ENCODE data around the gene RALY.

RALY gene

DNA sequence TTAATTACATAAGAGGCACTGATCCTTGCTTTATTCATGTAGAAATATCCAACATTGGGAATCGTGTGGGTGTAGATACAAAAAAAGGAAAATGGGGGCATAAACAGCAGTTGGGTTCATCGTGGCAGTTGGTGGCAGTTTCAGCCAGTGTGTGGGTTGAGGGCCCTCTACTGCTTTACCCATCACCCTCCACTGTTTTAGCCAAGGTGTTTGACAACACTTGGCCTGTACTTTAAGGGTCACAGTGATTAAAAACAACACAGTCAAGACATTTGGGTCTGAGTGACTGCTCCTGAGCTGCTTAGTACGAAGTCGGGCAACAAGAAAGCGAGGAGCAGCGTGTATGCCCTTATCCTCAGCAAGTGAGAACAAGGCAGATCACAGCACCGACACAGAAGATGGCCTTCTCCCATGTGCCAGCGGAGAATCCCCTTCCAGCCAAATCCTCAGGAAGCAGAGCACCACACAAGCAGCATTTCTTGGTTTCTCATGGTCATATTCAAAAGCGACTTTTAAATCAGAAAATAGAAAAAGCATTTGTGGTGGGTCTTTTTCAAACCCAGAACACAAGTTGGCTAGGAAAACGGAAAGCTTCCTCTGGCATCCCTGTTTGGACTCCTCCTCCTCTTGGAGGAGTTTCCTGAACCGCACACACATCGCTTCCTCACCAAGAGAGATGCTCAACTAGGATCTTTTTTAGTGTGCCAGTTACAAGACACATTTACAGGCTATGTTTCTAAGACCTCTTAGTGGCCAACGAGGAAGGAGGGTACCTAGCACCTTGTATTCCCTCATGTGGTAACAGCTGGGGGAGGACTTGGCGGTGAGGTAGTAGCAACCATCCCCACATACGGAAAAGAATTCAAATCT lies 94.8 kb downstream of the RALY start:
- H3K9me3 Mint-ChIP-seq: no peaks in the 10 kb centered on the region
- peaks cover 26% of the 10 kb centered on the region for H3K4me1 Mint-ChIP-seq
- H3K27me3 Mint-ChIP-seq: no peaks in the 10 kb centered on the region
- peaks cover 16% of the 10 kb centered on the region for H3K36me3 Mint-ChIP-seq
- no peak overlapping the region for H3K4me3 Mint-ChIP-seq
- H3K27ac Mint-ChIP-seq: peak overlapping the region; percentile 35

DNA sequence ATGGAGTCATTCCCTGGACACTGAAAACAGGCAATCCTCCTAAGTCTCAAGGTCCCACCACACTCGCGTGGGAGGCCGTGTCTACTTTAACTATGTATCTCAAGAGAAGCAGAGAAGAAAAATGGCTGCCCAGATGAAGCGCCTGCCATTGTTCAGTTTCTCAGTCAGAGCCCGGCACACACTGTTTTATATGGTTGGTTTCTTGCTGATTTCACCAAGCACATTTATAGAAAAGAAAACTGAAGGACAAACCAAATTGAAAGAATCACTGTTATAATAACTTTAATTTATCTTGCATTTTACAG lies 95.4 kb downstream of the RALY start:
- Mint-ChIP-seq H3K27ac (no peak overlapping the region), H3K4me3 (no peak overlapping the region), H3K4me1 (peaks cover 27% of the 10 kb centered on the region), H3K27me3 (no peaks in the 10 kb centered on the region), H3K9me3 (no peaks in the 10 kb centered on the region), H3K36me3 (peaks cover 20% of the 10 kb centered on the region)

DNA sequence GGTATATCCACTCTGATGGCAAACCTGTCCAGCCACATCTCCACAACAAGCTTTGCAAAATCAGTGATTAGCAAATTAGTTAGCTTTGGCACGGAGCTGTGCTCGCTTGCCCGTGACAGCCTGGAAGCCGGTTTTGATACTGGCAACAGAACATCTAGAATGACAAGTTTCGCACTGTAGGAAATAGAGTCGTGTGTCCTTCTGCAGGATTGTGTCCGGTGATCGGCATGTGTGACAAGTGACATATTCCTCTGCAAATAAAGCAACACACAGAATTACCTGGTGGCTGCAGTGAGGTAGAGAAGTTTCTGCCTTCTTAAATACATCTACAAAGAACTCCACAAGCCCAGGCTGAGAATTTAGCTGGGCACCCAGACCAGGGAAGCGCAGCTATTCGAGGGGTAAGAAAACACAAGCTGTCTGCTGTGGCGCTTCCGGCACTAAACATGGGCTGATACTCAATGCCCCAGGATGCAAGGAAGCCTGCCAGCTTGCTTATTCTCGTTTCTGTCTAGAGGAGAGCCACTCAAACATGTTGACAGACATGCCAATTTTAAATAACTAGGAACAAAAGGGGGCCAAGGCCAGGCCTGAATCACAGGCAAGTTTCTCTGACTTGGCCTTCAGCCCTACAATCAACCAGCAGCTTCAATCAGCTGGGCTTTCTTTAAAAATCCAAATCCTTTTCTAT lies 96.1 kb downstream of the RALY start:
- Mint-ChIP-seq H3K36me3 (peaks cover 17% of the 10 kb centered on the region), H3K27me3 (no peaks in the 10 kb centered on the region), H3K4me3 (peak overlapping the region; percentile 26), H3K27ac (no peak overlapping the region), H3K4me1 (peaks cover 23% of the 10 kb centered on the region), H3K9me3 (no peaks in the 10 kb centered on the region)

DNA sequence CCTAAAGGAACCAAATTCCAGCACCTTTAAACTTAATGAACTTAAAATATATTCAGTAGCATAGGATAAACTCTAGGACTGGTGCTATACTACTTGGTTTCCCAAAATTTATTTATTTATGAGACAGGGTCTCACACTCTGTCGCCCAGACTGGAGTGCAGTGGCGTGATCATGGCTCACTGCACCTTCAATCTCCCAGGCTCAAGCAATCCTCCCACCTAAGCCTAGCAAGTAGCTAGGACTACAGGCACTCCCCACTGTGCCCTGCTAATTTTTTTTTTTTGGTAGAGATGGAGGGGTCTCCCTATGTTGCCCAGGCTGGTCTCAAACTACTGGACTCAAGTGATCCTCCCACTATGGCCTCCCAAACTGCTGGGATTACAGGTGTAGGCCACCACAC lies 96.9 kb downstream of the RALY start:
- H3K27me3 Mint-ChIP-seq: no peaks in the 10 kb centered on the region
- H3K4me1 Mint-ChIP-seq: peaks cover 21% of the 10 kb centered on the region
- H3K9me3 Mint-ChIP-seq: no peaks in the 10 kb centered on the region
- no peak overlapping the region for H3K27ac Mint-ChIP-seq
- peaks cover 16% of the 10 kb centered on the region for H3K36me3 Mint-ChIP-seq
- H3K4me3 Mint-ChIP-seq: no peak overlapping the region

DNA sequence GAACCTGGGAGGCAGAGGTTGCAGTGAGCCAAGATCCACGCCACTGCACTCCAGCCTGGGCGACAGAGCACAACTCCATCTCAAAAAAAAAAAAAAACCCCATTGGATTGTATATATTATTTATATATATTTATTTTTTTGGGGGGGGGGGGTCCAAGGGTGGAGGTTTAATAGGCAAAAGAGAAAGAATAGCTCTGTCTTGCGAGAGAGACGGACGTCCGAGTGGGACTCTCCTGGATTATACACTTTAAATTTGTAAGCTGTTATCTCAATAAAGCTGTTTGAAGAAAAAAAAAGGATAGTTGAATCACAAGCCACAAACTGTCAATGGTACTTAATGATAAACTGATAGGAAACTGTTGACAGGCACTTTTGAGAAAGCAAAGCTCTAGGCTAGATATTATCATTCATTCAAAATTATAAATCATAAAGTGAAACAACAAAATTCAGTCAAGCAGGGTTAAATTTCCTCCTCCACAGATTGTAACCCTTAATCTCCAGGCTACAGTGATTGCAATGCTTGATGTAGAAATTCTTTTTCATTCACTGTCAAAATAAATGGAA lies 98.0 kb downstream of the RALY start:
- H3K4me1 Mint-ChIP-seq: peaks cover 20% of the 10 kb centered on the region
- H3K9me3 Mint-ChIP-seq: no peaks in the 10 kb centered on the region
- no peak overlapping the region for H3K4me3 Mint-ChIP-seq
- H3K27me3 Mint-ChIP-seq: no peaks in the 10 kb centered on the region
- no peak overlapping the region for H3K27ac Mint-ChIP-seq
- peaks cover 19% of the 10 kb centered on the region for H3K36me3 Mint-ChIP-seq

DNA sequence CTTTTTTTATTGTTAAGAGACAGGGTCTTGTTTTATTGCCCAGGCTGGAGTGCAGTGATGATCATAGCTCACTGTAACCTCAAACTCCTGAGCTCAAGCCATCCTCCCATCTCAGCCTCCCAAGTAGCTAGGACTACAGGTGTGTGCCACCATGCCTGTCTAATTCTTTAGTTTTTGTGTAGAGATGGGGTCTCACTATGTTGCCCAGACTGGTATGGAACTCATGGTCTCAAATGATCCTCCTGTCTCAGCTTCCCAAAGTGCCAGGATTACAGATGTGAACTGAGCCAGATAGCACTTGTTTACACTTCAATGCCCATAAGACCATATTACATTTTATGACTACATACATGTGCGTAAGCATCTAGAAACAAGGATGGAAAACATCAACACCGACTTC lies 100.2 kb downstream of the RALY start:
- Mint-ChIP-seq H3K4me1 (peaks cover 10% of the 10 kb centered on the region), H3K9me3 (no peaks in the 10 kb centered on the region), H3K36me3 (peaks cover 24% of the 10 kb centered on the region), H3K4me3 (no peak overlapping the region), H3K27me3 (no peaks in the 10 kb centered on the region), H3K27ac (peak overlapping the region; percentile 72)

DNA sequence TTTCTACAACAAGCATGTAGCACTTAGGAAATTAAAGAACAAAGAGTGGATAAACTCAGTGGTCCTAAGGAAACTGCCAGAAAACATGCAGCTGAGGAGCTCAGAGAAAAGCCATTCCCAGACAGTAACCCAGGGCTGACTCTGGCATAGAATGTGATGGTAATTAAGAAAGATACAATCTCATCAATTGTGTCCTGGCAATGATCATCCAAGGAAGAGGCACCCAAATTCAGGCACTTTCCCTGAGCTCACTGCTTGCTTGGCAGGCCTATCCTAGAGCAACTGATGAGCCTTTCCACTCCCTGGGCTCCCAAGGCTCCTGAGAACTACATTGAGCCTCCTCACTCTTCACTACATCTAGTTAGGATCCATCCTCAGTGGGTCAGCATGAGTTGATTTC lies 102.1 kb downstream of the RALY start:
- Mint-ChIP-seq H3K4me3 (no peak overlapping the region), H3K36me3 (peaks cover 24% of the 10 kb centered on the region), H3K4me1 (peaks cover 19% of the 10 kb centered on the region), H3K9me3 (no peaks in the 10 kb centered on the region), H3K27me3 (no peaks in the 10 kb centered on the region), H3K27ac (no peak overlapping the region)

DNA sequence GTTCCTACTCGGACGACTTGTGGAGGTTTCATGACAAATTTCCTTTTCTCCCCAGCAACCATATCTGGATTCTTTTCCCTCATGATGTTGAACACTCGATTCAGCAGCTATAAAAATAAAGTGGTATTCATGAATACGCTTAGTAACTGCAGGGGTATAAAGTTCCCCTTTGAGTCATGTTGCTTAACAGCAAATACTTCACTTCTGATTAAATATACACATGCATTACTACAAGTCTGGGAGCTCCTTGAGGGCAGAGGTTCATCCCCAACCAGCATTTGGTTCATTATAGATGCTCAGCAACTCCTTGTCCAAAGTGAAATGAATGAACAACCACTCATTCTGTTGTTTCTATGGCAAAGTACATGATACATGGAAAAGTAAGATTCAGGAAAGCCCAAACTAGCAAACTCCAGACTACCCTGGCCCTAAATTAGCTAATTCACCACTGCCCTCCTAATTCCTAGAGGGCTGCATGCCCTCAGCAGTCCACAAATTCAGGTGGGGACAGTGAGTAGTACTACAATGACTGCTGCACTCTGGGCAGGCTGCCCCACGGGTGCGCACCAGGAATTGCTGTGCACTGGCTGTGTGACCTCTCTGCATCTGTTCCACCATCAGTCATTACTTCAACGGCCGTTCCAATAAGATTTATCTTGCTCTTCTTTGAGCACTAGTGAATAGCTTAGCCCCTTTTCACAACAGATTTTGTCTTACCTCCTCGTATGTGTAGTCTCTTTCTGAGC lies 103.2 kb downstream of the RALY start:
- H3K27me3 Mint-ChIP-seq: no peaks in the 10 kb centered on the region
- H3K4me1 Mint-ChIP-seq: peaks cover 20% of the 10 kb centered on the region
- no peak overlapping the region for H3K27ac Mint-ChIP-seq
- H3K36me3 Mint-ChIP-seq: peaks cover 23% of the 10 kb centered on the region
- H3K9me3 Mint-ChIP-seq: no peaks in the 10 kb centered on the region
- H3K4me3 Mint-ChIP-seq: no peak overlapping the region

DNA sequence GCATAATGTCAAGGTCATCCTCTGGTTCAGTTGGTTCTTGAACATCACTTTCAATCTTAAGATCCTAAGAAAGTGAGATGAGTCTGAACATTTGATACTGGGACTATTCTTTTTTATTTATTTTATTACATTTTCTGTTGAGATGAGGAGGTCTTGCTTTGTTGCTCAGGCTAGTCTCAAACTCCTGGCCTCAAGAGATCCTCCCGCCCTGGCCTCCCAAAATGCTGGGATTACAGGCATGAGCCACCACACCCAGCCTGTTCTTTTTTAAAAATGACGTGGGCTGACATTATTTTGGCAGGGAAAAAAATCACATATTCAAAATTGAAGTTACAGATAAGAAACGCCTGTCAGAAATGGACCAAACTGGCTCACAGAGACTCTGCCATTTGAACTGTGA lies 104.9 kb downstream of the RALY start:
- Mint-ChIP-seq H3K4me1 (peaks cover 28% of the 10 kb centered on the region), H3K27me3 (no peaks in the 10 kb centered on the region), H3K9me3 (no peaks in the 10 kb centered on the region), H3K36me3 (peaks cover 18% of the 10 kb centered on the region), H3K27ac (peak overlapping the region; percentile 32), H3K4me3 (no peak overlapping the region)

DNA sequence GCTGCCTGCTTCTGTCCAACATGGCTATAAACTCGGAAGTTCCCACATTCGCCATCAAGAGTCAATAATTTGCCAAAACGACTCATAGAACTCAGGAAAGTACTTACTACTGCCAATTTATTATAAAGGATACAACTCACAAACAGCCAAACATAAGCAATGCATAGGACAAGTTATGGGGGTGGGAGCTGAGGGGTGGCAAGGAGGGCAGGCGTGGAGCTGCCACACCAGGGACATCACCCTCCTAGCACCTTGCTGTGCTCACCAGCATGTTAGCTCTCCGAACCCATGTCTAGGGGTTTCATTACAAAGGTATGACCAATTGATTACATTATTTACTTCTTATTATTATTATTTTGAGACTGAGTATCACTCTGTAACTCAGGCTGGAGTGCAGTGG lies 106.0 kb downstream of the RALY start:
- peaks cover 31% of the 10 kb centered on the region for H3K4me1 Mint-ChIP-seq
- peaks cover 19% of the 10 kb centered on the region for H3K36me3 Mint-ChIP-seq
- H3K27me3 Mint-ChIP-seq: no peaks in the 10 kb centered on the region
- H3K27ac Mint-ChIP-seq: no peak overlapping the region
- H3K9me3 Mint-ChIP-seq: no peaks in the 10 kb centered on the region
- H3K4me3 Mint-ChIP-seq: no peak overlapping the region

DNA sequence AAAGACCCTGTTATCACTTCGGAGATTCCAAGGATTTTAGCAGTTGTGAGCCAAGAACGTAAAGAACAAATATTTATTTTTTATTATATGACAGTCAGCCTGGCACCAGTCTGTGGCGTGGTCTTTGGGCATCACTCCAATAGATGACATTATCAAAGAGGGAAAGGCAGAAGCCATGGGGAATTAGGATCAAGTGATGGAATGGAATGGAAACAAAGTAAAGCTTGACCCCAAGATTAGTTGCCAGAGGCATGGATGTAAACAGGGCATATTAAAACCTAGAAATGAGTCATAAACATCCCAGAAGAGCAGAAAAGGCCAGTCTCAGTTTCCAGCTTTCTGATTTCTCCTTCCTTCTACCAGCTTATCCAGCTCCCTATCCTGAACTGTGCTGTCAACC lies 106.9 kb downstream of the RALY start:
- H3K4me3 Mint-ChIP-seq: no peak overlapping the region
- peaks cover 40% of the 10 kb centered on the region for H3K4me1 Mint-ChIP-seq
- H3K27ac Mint-ChIP-seq: peak overlapping the region; percentile 77
- H3K36me3 Mint-ChIP-seq: peaks cover 27% of the 10 kb centered on the region
- no peaks in the 10 kb centered on the region for H3K9me3 Mint-ChIP-seq
- no peaks in the 10 kb centered on the region for H3K27me3 Mint-ChIP-seq

DNA sequence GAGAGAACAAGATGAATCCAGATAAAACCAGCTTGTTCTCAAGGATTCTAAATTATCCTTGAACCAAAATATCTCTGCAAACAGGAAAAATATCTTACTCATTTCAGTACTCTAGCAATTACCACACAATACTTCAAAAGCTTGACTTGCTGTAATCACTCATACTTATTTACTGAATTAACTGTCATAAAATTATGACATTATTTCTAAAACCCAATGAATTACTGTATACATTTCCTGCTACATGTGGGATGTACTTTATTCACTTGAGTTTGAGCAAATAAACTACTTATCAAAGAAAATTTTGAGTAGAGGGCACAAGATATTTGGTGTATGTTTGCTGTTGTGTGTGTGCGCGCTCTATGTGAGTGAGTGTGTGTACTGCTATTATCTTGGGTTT lies 108.6 kb downstream of the RALY start:
- H3K4me1 Mint-ChIP-seq: peaks cover 57% of the 10 kb centered on the region
- peaks cover 23% of the 10 kb centered on the region for H3K36me3 Mint-ChIP-seq
- H3K27me3 Mint-ChIP-seq: no peaks in the 10 kb centered on the region
- H3K9me3 Mint-ChIP-seq: no peaks in the 10 kb centered on the region
- peak overlapping the region; percentile 8 for H3K27ac Mint-ChIP-seq
- H3K4me3 Mint-ChIP-seq: no peak overlapping the region

DNA sequence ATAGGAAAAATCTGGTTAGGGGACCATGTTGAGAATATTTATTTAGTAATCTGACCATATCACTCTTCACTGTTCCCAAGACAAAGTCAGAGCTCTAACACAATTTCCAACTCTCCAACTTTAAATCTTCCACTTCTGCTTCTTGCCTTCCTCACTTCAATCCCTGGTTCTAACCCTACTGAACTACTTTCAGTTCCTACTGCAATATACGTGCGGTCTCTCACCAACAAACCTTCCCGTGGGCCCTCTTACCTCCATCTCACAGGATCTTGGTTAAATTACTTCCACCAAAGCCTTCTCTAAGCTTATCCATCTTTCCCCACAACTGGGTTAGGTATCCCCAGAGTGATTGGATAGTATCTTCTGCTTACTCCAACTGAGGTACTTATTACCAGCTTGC lies 110.3 kb downstream of the RALY start:
- Mint-ChIP-seq H3K4me1 (peaks cover 74% of the 10 kb centered on the region), H3K36me3 (peaks cover 31% of the 10 kb centered on the region), H3K27ac (peak overlapping the region; percentile 73), H3K4me3 (no peak overlapping the region), H3K27me3 (no peaks in the 10 kb centered on the region), H3K9me3 (no peaks in the 10 kb centered on the region)

DNA sequence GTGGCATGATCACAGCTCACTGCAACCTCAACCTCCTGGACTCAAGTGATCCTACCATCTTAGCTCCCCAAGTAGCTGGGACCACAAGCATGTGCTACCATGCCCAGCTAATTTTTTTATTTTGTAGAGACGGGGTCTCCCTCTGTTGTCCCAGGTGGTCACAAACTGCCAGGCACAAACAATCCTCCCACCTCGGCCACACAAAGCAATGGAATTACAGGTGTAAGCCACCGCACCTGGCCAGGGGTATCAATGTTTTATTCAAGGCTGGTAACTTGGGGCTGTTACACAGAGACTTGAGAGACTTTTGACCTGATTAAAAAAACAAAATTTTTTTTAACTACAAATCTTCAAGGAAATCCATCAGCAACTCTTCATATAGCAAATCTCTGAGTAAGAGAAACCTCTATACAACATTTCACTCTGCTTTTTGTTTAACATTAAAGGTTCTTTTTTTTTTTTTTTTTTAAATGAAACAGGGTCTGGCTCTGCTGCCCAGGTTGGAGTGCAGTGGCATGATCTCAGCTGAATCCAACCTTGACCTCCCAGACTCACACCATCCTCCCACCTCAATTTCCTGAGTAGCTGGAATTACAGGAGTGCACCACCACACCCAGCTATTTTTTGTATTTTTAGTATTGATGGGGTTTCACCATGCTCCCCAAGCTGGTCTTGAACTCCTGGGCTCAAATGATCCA lies 112.4 kb downstream of the RALY start:
- H3K27ac Mint-ChIP-seq: peak overlapping the region; percentile 73

DNA sequence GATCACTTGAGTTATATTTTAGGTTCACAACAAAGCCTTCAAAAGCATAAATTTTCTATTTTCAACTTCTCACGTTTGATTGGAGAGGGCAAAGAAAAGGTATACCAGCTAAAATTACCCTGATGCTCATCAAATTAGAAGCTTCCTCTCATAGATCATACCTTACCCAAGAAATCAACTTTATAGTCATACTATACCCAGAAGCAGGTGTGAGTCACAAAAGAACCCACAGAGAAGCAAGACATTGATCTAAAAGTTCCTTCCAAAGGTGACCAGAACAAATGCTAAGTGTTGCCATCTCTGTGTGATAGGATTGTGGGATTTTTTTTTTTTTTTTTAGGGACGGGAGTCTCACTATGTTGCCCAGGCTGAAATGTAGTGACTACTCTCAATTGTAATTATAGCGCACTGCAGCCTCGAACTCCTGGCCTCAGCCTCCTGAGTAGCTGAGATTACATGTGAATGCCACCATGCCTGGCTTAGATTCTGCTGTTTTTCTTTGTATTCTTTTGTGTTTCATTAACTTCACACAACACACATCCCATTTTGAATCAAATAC lies 115.0 kb downstream of the RALY start:
- no peaks in the 10 kb centered on the region for H3K27me3 Mint-ChIP-seq
- peaks cover 48% of the 10 kb centered on the region for H3K36me3 Mint-ChIP-seq
- H3K4me3 Mint-ChIP-seq: peak overlapping the region; percentile 79
- peaks cover 77% of the 10 kb centered on the region for H3K4me1 Mint-ChIP-seq
- H3K27ac Mint-ChIP-seq: peak overlapping the region; percentile 87
- H3K9me3 Mint-ChIP-seq: no peaks in the 10 kb centered on the region

More for the DNA sequence above, 112.4 kb downstream of the RALY start:
- Mint-ChIP-seq H3K9me3 (no peaks in the 10 kb centered on the region), H3K27me3 (no peaks in the 10 kb centered on the region), H3K4me3 (peak overlapping the region; percentile 82), H3K4me1 (peaks cover 83% of the 10 kb centered on the region), H3K36me3 (peaks cover 46% of the 10 kb centered on the region)
